GM10248 (cell line): Measurements from ENCODE around the gene LIPG.

Experiments used
- CTCF ChIA-PET: fragments of 300-600 bp; sonication (Branson Sonifier 250); formaldehyde crosslinking; extraction: SDS; loops from one replicate; lab custom pipeline; 2021; ENCODE audit warnings: antibody characterized with exemption; lab: Yijun Ruan, JAX
- POLR2A ChIA-PET: fragments of 350-650 bp; sonication (Branson Sonifier 250); formaldehyde crosslinking; extraction: SDS; loops from one replicate; lab custom pipeline; 2020; ENCODE audit warnings: antibody characterized with exemption; lab: Yijun Ruan, JAX
- DNase-seq: peaks from one replicate; pipeline ENCODE4 v3.0.0; 2012; ENCODE audit errors: extremely low spot score
- CTCF ChIP-seq: IDR thresholded peaks from 2 replicates; pipeline ENCODE4 v1.5.1; 2012; ENCODE audit warnings: mild to moderate bottlenecking, low read depth; ENCODE audit errors: extremely low read depth, missing control alignments, control extremely low read depth

LIPG gene

GRCh38 chr18:49619801-49620200 lies 57.9 kb downstream of the LIPG start:
- ChIA-PET POLR2A (no interaction called here), CTCF (interaction anchor here (1.1 kb wide), 1 partner anchor 49 kb away, joined by 3 read pairs; no protein-coding TSS in a partner anchor)
- no peak for DNase-seq
- TF ChIP-seq CTCF: no peak

- POLR2A ChIA-PET: no interaction called here
- CTCF ChIA-PET: no interaction called here
- no peak for DNase-seq
- no peak for TF ChIP-seq CTCF
Measured at GRCh38 chr18:49621301-49621700, 59.4 kb downstream of the LIPG start.

- POLR2A ChIA-PET: no interaction called here
- DNase-seq: no peak
- CTCF ChIA-PET: no interaction called here
- no peak for TF ChIP-seq CTCF
Measured at GRCh38 chr18:49621717-49622351, 60.0 kb downstream of the LIPG start.

- DNase-seq: no peak
- CTCF ChIA-PET: interaction anchor here (1.7 kb wide), 1 partner anchor 24 kb away, joined by 4 read pairs; no protein-coding TSS in a partner anchor
- TF ChIP-seq CTCF: no peak
- POLR2A ChIA-PET: no interaction called here
Measured at GRCh38 chr18:49623571-49623970, 61.7 kb downstream of the LIPG start.

- CTCF ChIA-PET: interaction anchor here (1.3 to 1.7 kb wide), 2 partner anchors 15 to 22 kb away, joined by 3 to 4 read pairs; no protein-coding TSS in a partner anchor
- POLR2A ChIA-PET: no interaction called here
- TF ChIP-seq CTCF: no peak
- DNase-seq: no peak
Measured at GRCh38 chr18:49625021-49625691, 63.3 kb downstream of the LIPG start.

- ChIA-PET CTCF (interaction anchor here (1.3 kb wide), 1 partner anchor 14 kb away, joined by 3 read pairs; no protein-coding TSS in a partner anchor), POLR2A (no interaction called here)
- no peak for DNase-seq
- TF ChIP-seq CTCF: no peak
Measured at GRCh38 chr18:49626842-49627467, 65.1 kb downstream of the LIPG start.
